Neural progenitor cell (in vitro differentiated cells): ENCODE measurements around the gene GPR156. TPM values are rescaled to one million over a fixed set of nuclear protein-coding genes. Genes with fewer than 3 reads are reported as not detected.

Source experiments
- DNase-seq: peaks from one replicate; pipeline ENCODE4 v3.0.0-alpha.2; 2016; ENCODE audit warnings: low spot score
- H2AFZ ChIP-seq: fragments of 200-600 bp; sonication (generic); replicated peaks from 2 replicates; pipeline ENCODE4 v1.6.1; 2016; ENCODE audit warnings: antibody characterized with exemption
- H3F3A ChIP-seq: fragments of 200-600 bp; sonication (generic); 2 replicates; pipeline ENCODE4 v1.6.1; 2016; ENCODE audit warnings: antibody characterized with exemption, low read depth
- H3K27ac ChIP-seq: fragments of 200-600 bp; sonication (generic); 2 replicates; pipeline ENCODE4 v1.5.1; 2016; ENCODE audit warnings: mild to moderate bottlenecking
- H3K27me3 ChIP-seq: fragments of 200-600 bp; sonication (generic); 2 replicates; pipeline ENCODE4 v1.6.1; 2016; ENCODE audit warnings: mild to moderate bottlenecking, moderate library complexity
- H3K36me3 ChIP-seq: fragments of 200-600 bp; sonication (generic); 2 replicates; pipeline ENCODE4 v1.5.1; 2016
- H3K4me1 ChIP-seq: fragments of 200-600 bp; sonication (generic); 2 replicates; pipeline ENCODE4 v1.6.1; 2016; ENCODE audit warnings: mixed run types
- H3K4me2 ChIP-seq: fragments of 200-600 bp; sonication (generic); 2 replicates; pipeline ENCODE4 v1.6.1; 2016
- H3K4me3 ChIP-seq: fragments of 200-600 bp; sonication (generic); 2 replicates; pipeline ENCODE4 v1.5.1; 2016
- H3K79me2 ChIP-seq: fragments of 200-600 bp; sonication (generic); 2 replicates; pipeline ENCODE4 v1.6.1; 2016; ENCODE audit warnings: low read depth
- H3K9ac ChIP-seq: fragments of 200-600 bp; sonication (generic); 2 replicates; pipeline ENCODE4 v1.6.1; 2016
- H3K9me3 ChIP-seq: fragments of 200-600 bp; sonication (generic); 2 replicates; pipeline ENCODE4 v1.5.1; 2016; ENCODE audit warnings: low read depth
- H4K20me1 ChIP-seq: fragments of 200-600 bp; sonication (generic); 2 replicates; pipeline ENCODE4 v1.6.1; 2016; ENCODE audit warnings: low read depth
- H3K27ac Mint-ChIP-seq: 3 replicates; pipeline ENCODE4 v1.8.0; 2021; ENCODE audit warnings: mixed read lengths
- H3K27me3 Mint-ChIP-seq: 2 replicates; pipeline ENCODE4 v1.8.0; 2022; ENCODE audit warnings: low read depth, mild to moderate bottlenecking, inconsistent platforms, moderate library complexity, mixed read lengths; ENCODE audit not compliant: insufficient read depth
- H3K36me3 Mint-ChIP-seq: 3 replicates; pipeline ENCODE4 v1.8.0; 2021; ENCODE audit warnings: mixed read lengths
- H3K4me1 Mint-ChIP-seq: 3 replicates; pipeline ENCODE4 v1.8.0; 2021; ENCODE audit warnings: mixed read lengths
- H3K4me3 Mint-ChIP-seq: 3 replicates; pipeline ENCODE4 v1.8.0; 2021; ENCODE audit warnings: mild to moderate bottlenecking, moderate library complexity, mixed read lengths
- H3K9me3 Mint-ChIP-seq: 3 replicates; pipeline ENCODE4 v1.8.0; 2020; ENCODE audit warnings: mixed read lengths
- EZH2 ChIP-seq: fragments of 200-600 bp; sonication (generic); IDR thresholded peaks from 2 replicates; pipeline ENCODE4 v1.6.1; 2017; ENCODE audit warnings: antibody characterized with exemption, mild to moderate bottlenecking, moderate library complexity
- EZH2phosphoT487 ChIP-seq: fragments of 200-600 bp; sonication (generic); IDR thresholded peaks from 2 replicates; pipeline ENCODE4 v1.6.1; 2017; ENCODE audit warnings: antibody characterized with exemption
- total RNA-seq: library from RNA; depleted of rRNA; stranded (reverse); fragments of >200 nt; gene quantifications from 2 replicates; pipeline ENCODE4 v1.2.3, GENCODE V29; 2015; ENCODE audit warnings: low replicate concordance
- TF ChIP-seq, protein P1 (sequence below): fragments of 200-600 bp; sonication (generic); IDR thresholded peaks from 2 replicates; pipeline ENCODE4 v1.5.1; 2017; ENCODE audit warnings: antibody characterized with exemption, mild to moderate bottlenecking

Gene GPR156
- total RNA-seq, 1 donor from 2014 or later = 2.2 TPM

- Mint-ChIP-seq H3K4me3 (no peak overlapping the region), H3K27me3 (no peaks in the 10 kb centered on the region), H3K9me3 (no peaks in the 10 kb centered on the region), H3K36me3 (no peaks in the 10 kb centered on the region), H3K4me1 (peaks cover 13% of the 10 kb centered on the region), H3K27ac (no peak overlapping the region)
- TF ChIP-seq EZH2 = no peak
- no peak for TF ChIP-seq EZH2phosphoT487
- TF ChIP-seq, protein P1, sequence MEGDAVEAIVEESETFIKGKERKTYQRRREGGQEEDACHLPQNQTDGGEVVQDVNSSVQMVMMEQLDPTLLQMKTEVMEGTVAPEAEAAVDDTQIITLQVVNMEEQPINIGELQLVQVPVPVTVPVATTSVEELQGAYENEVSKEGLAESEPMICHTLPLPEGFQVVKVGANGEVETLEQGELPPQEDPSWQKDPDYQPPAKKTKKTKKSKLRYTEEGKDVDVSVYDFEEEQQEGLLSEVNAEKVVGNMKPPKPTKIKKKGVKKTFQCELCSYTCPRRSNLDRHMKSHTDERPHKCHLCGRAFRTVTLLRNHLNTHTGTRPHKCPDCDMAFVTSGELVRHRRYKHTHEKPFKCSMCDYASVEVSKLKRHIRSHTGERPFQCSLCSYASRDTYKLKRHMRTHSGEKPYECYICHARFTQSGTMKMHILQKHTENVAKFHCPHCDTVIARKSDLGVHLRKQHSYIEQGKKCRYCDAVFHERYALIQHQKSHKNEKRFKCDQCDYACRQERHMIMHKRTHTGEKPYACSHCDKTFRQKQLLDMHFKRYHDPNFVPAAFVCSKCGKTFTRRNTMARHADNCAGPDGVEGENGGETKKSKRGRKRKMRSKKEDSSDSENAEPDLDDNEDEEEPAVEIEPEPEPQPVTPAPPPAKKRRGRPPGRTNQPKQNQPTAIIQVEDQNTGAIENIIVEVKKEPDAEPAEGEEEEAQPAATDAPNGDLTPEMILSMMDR = no peak
- peaks cover 9% of the 10 kb centered on the region for H3K4me1 ChIP-seq
- no peaks in the 10 kb centered on the region for H3K27me3 ChIP-seq
- no peaks in the 10 kb centered on the region for H4K20me1 ChIP-seq
- no peak for DNase-seq
- H3K9me3 ChIP-seq = no peaks in the 10 kb centered on the region
- no peak overlapping the region for H3K9ac ChIP-seq
- H3F3A ChIP-seq = no peaks in the 10 kb centered on the region
- H3K27ac ChIP-seq = no peak overlapping the region
- H3K36me3 ChIP-seq = no peaks in the 10 kb centered on the region
- H3K4me2 ChIP-seq = no peak overlapping the region
- H3K79me2 ChIP-seq = no peaks in the 10 kb centered on the region
- no peak overlapping the region for H2AFZ ChIP-seq
- no peak overlapping the region for H3K4me3 ChIP-seq
Measured at GRCh38 chr3:120274739-120275167, 10.3 kb downstream of the GPR156 start.

DNA sequence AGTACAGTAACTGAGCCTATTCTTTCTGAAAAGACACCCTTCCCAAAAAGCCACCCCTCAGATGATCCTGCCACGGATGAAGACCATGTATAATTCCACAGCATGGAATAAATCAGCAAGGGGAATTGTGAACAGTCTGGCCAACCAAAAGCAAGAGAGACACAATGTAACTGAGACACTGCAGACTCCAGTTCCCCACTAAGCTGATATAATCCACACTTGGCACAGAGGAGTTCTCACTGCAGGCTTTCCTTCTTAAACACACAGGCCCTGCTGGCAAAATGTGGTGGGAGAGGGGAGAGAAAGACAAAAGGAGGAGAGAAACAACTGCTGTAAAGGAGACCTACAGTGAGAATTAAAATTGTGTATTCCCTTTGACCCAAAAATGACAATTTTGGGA, 12.7 kb downstream of the GPR156 start:
- no peaks in the 10 kb centered on the region for H3K9me3 Mint-ChIP-seq
- Histone ChIP-seq H2AFZ (no peak overlapping the region), H3K79me2 (no peaks in the 10 kb centered on the region), H3K4me2 (peak overlapping the region; percentile 12), H4K20me1 (no peaks in the 10 kb centered on the region), H3K9me3 (no peaks in the 10 kb centered on the region), H3F3A (no peaks in the 10 kb centered on the region), H3K27ac (no peak overlapping the region), H3K36me3 (no peaks in the 10 kb centered on the region), H3K9ac (no peak overlapping the region), H3K27me3 (no peaks in the 10 kb centered on the region), H3K4me3 (no peak overlapping the region), H3K4me1 (peaks cover 9% of the 10 kb centered on the region)
- TF ChIP-seq, protein P1 = no peak
- no peak for TF ChIP-seq EZH2
- no peak for TF ChIP-seq EZH2phosphoT487
- peaks cover 13% of the 10 kb centered on the region for H3K4me1 Mint-ChIP-seq
- no peak overlapping the region for H3K27ac Mint-ChIP-seq
- H3K36me3 Mint-ChIP-seq = no peaks in the 10 kb centered on the region
- H3K27me3 Mint-ChIP-seq = no peaks in the 10 kb centered on the region
- DNase-seq = peak; percentile 20
- no peak overlapping the region for H3K4me3 Mint-ChIP-seq

DNA sequence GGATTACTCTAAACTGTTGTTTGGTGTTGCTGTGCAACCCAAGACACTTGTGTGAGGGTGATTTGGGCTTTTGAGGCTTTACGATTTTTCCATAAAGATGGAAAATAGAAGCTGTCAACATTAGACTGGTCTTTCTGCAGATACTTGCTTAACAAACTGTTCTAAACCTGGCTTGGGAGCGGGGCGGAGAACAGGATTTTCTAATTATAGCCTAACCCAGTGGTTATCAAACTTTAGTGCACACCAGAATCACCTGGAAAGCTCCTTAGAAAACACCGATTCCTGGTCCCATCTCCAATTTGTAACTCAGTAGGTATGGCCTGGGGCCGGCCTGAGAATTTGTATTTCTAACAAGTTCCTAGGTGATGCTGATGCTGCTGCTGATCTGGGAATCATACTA, 19.0 kb downstream of the GPR156 start:
- H3K79me2 ChIP-seq = no peaks in the 10 kb centered on the region
- H3K36me3 Mint-ChIP-seq = no peaks in the 10 kb centered on the region
- H3K4me1 ChIP-seq = no peaks in the 10 kb centered on the region
- no peak overlapping the region for H3K4me3 Mint-ChIP-seq
- H3K27me3 Mint-ChIP-seq = no peaks in the 10 kb centered on the region
- H3K9me3 Mint-ChIP-seq = no peaks in the 10 kb centered on the region
- no peak overlapping the region for H3K4me3 ChIP-seq
- H3K36me3 ChIP-seq = no peaks in the 10 kb centered on the region
- H3K4me2 ChIP-seq = no peak overlapping the region
- H2AFZ ChIP-seq = no peak overlapping the region
- no peak overlapping the region for H3K27ac ChIP-seq
- TF ChIP-seq, protein P1 = no peak
- TF ChIP-seq EZH2 = no peak
- no peak for TF ChIP-seq EZH2phosphoT487
- H3K27me3 ChIP-seq = no peaks in the 10 kb centered on the region
- H3K9ac ChIP-seq = no peak overlapping the region
- no peak for DNase-seq
- H3K27ac Mint-ChIP-seq = no peak overlapping the region
- no peaks in the 10 kb centered on the region for H3K9me3 ChIP-seq
- no peaks in the 10 kb centered on the region for H4K20me1 ChIP-seq
- H3K4me1 Mint-ChIP-seq = no peaks in the 10 kb centered on the region
- no peaks in the 10 kb centered on the region for H3F3A ChIP-seq
